T-helper 22 cell (primary cell): Measurements from ENCODE around the gene MAN2B1.
"Not testable (repeated sequence)": the region's sequence is repeated elsewhere in the genome, so short reads cannot be mapped to it uniquely, and the experiment has no call there.

Experiments used
- DNase-seq: peaks from one replicate; pipeline ENCODE4 v3.0.0-alpha.2; 2020; ENCODE audit warnings: low read depth

MAN2B1 gene

GRCh38 chr19:12666265-12667048 lies at the start of gene MAN2B1, which contains the start of gene WDR83:
TSS of gene MAN2B1 (minus strand) at chr19:12666742. CDS start at chr19:12666701, 41 bp downstream.
TSS of gene WDR83 (plus strand) at chr19:12666807. CDS start at chr19:12669791, 2,984 bp downstream.
- peak; percentile 72 for DNase-seq

GRCh38 chr19:12715929-12716328 lies 49.4 kb upstream of the MAN2B1 start:
- no peak for DNase-seq

GRCh38 chr19:12715102-12715501 lies 48.6 kb upstream of the MAN2B1 start:
- no peak for DNase-seq

- DNase-seq = not testable (repeated sequence)
Measured at GRCh38 chr19:12713304-12713703, 46.8 kb upstream of the MAN2B1 start.

GRCh38 chr19:12712077-12712476 lies 45.5 kb upstream of the MAN2B1 start:
- DNase-seq = not testable (repeated sequence)

GRCh38 chr19:12711187-12711586 lies 44.6 kb upstream of the MAN2B1 start:
- DNase-seq = no peak

GRCh38 chr19:12708641-12709040 lies 42.1 kb upstream of the MAN2B1 start:
- no peak for DNase-seq

GRCh38 chr19:12706332-12706718 lies 39.8 kb upstream of the MAN2B1 start:
- DNase-seq = no peak

- DNase-seq = no peak
Measured at GRCh38 chr19:12705654-12706331, 39.3 kb upstream of the MAN2B1 start.

- no peak for DNase-seq
Measured at GRCh38 chr19:12705169-12705568, 38.6 kb upstream of the MAN2B1 start.

GRCh38 chr19:12703046-12703445 lies 36.5 kb upstream of the MAN2B1 start:
- DNase-seq = no peak

GRCh38 chr19:12701596-12702282 lies 35.2 kb upstream of the MAN2B1 start:
- DNase-seq = no peak

- DNase-seq = no peak
Measured at GRCh38 chr19:12698138-12698537, 31.6 kb upstream of the MAN2B1 start.

- not testable (repeated sequence) for DNase-seq
Measured at GRCh38 chr19:12697425-12697824, 30.9 kb upstream of the MAN2B1 start.

GRCh38 chr19:12696366-12697335 lies 30.1 kb upstream of the MAN2B1 start, which contains the start of gene FBXW9:
TSS of gene FBXW9 (minus strand) at chr19:12696631. CDS start at chr19:12696581, 50 bp downstream.
- DNase-seq = peak; percentile 91

GRCh38 chr19:12695997-12696365 lies 29.4 kb upstream of the MAN2B1 start:
- no peak for DNase-seq

- DNase-seq = no peak
Measured at GRCh38 chr19:12695514-12695913, 29.0 kb upstream of the MAN2B1 start.

- no peak for DNase-seq
Measured at GRCh38 chr19:12695096-12695495, 28.6 kb upstream of the MAN2B1 start.

GRCh38 chr19:12694641-12695040 lies 28.1 kb upstream of the MAN2B1 start:
- DNase-seq = no peak

- no peak for DNase-seq
Measured at GRCh38 chr19:12692960-12693359, 26.4 kb upstream of the MAN2B1 start.

- no peak for DNase-seq
Measured at GRCh38 chr19:12689581-12690216, 23.2 kb upstream of the MAN2B1 start.
